Frontal cortex (tissue), 4 donors: ENCODE data around the gene RASL11B. TPM values are rescaled to one million over a fixed set of nuclear protein-coding genes. Genes with fewer than 3 reads are reported as not detected.

ENCODE experiments used
- DNase-seq, 2 donors: peaks; one replicate each; pipeline ENCODE4 v3.0.0; 2012; ENCODE audit warnings: low spot score in 2 of 2
- FAIRE-seq: peaks from 2 replicates; lab custom pipeline; 2012; peaks lifted over from hg19 to GRCh38; lab: Jason Lieb, UNC
- total RNA-seq: library from RNA; depleted of rRNA; stranded (reverse); fragments of >200 nt; gene quantifications from one replicate; pipeline ENCODE4 v1.2.3, GENCODE V29; 2014
- donor health status: control.
- donor health status: control.
- donor health status: control.

The RASL11B gene
- total RNA-seq, 1 donor from 2014 or later, result 19.2 TPM

GRCh38 chr4:52841682-52842456 is 20.2 kb upstream of the RASL11B start:
- FAIRE-seq, result no peak

DNA sequence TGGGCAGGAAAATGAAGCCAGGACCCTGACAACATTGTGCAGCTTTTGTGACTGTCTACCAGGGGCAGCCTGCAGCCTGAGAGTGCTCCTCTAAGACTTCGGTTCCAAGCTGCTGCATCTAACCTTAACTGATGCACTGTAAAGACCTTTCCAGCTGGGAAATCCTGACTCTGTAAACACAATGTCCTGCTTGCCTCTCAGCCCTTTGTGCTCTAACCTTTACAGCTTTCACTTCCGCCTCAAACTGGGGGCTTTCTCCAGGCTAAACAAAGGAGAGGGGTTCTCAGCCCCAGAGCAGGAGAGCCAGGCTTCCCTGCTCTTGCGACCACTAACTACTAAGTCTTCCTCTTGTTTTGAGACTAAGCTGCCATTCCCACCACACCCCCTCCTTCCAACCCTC is 19.3 kb upstream of the RASL11B start:
- FAIRE-seq (no peak), DNase-seq (no peak)

More at GRCh38 chr4:52841682-52842456, 20.2 kb upstream of the RASL11B start:
- no peak for DNase-seq

GRCh38 chr4:52843351-52843750 is 18.8 kb upstream of the RASL11B start:
- FAIRE-seq, result no peak
- no peak for DNase-seq

DNA sequence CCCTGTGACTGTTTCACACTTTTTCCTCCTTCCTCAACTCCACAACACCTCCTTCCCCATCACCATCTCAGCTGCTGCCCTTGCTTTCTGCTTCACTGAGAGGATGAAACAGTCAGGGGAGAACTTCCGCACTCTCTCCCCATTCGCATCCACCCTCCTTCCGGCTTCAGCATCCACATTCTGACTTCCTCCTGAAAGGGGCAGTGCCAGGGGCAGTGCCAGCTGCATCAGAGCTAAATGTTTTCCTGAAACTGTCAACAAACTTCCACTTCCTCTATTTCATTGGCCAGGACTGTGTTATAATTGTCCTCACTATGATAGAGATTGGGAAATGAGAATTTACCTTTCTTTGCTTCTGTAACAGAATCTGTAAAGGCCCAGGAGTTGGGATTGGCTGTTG is 18.2 kb upstream of the RASL11B start:
- FAIRE-seq, result no peak

GRCh38 chr4:52844596-52844995 is 17.5 kb upstream of the RASL11B start:
- FAIRE-seq, result no peak
- DNase-seq, result no peak

More for the DNA sequence above, 18.2 kb upstream of the RASL11B start:
- no peak for DNase-seq

GRCh38 chr4:52846502-52846901 is 15.6 kb upstream of the RASL11B start:
- FAIRE-seq (no peak), DNase-seq (no peak)

- FAIRE-seq (no peak), DNase-seq (no peak)
These were observed 13.9 kb upstream of the RASL11B start for GRCh38 chr4:52848254-52848653.

GRCh38 chr4:52850406-52851124 is 11.6 kb upstream of the RASL11B start:
- DNase-seq (no peak), FAIRE-seq (no peak)

DNA sequence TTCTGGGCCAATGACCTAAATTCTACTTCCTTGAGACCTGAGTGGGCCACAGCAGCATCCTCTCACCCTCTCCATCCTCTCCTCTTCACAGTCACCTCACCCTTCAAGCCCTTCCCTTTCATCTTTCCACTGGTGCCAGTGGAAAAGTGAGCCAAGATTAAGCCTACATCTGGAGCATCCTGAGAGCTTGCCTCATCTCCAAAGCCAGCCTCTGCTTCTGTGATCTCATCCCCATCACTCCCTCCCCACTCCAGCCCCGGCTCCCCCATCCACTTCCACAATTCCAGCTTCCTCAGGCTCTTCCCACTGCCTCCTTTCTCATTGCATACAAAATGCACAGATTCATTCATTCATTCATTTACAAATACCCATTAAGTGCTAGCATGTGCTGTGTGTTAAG is 10.1 kb upstream of the RASL11B start:
- FAIRE-seq, result no peak
- no peak for DNase-seq

GRCh38 chr4:52852711-52853110 is 9.4 kb upstream of the RASL11B start:
- DNase-seq (no peak), FAIRE-seq (no peak)

GRCh38 chr4:52853351-52853750 is 8.8 kb upstream of the RASL11B start:
- FAIRE-seq (no peak), DNase-seq (no peak)

GRCh38 chr4:52856801-52857200 is 5.3 kb upstream of the RASL11B start:
- no peak for DNase-seq
- no peak for FAIRE-seq

DNA sequence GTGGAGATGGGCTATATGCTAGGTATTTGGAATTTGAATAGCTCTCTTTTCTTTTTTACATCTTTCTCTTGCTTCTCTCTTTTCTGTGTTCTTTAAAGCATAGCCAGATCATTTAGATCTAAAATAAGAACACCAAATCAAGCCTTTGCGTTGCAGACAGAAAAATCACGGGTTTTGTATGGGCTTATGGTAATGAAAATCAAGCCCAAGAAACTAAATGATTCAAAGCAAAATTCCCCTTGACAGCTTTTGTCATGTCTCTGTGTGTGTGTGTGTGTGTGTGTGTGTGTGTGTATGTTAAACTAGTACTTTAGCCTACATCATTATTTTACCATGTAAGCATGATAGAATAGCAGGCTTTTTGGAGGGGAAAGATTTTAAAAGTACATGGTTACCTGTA is 1.8 kb upstream of the RASL11B start:
- FAIRE-seq (no peak), DNase-seq (no peak)

- FAIRE-seq (no peak), DNase-seq (no peak)
These were observed 820 bp upstream of the RASL11B start for GRCh38 chr4:52861171-52861823.

- no peak for DNase-seq
- no peak for FAIRE-seq
These were observed 583 bp downstream of the RASL11B start for GRCh38 chr4:52862639-52863161.

DNA sequence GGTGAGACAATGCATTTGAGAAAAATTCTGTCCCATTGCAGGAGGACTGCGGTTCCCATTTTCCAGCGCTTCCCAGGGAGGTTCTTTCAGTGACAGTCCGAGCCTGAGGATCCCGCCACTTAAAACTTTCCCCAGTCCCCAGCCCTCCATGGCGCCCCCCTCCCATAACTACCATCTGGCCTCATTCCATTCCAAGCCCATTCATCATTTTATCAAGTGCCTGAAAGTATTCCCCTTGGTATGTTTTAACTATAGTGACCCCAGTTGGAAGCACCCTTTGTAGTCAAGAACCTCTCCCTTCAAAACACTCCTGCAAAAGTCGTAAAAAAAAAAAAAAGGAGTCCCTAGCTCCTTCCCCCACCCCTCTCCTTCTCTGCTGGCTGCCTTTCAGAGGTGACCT is 1.2 kb downstream of the RASL11B start:
- DNase-seq (no peak), FAIRE-seq (no peak)

DNA sequence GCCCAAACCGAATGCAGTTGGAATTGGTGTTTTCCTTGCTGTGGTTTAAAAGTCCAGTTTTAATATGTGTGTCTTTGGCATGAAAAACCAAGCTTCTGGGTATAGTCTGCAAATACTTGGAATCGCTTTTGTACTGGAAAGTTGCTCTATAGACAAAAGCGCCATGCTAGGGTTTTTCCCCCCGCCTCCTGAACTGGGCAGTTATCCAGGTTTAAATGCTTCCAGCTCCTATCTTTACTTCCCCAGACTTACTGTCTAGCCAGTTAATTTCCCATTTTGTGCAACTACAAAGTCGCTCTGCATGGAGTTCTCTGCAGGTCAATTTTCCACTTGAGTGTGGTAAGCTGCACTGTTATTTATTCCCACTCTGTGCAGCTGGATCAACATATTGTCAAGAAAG is 2.7 kb downstream of the RASL11B start:
- DNase-seq (no peak), FAIRE-seq (no peak)

DNA sequence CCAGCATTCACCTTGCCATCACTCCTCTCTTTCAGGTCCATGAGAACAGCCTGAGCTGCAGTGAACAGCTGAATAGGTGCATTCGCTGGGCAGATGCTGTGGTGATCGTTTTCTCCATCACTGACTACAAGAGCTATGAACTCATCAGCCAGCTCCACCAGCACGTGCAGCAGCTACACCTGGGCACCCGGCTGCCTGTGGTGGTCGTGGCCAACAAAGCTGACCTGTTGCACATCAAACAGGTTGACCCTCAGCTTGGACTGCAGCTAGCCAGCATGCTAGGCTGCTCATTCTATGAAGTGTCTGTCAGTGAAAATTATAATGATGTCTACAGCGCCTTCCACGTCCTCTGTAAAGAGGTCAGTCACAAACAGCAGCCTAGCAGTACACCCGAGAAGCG is 3.2 kb downstream of the RASL11B start:
- FAIRE-seq (no peak), DNase-seq (no peak)

GRCh38 chr4:52866734-52867133 is 4.6 kb downstream of the RASL11B start:
- DNase-seq (no peak), FAIRE-seq (no peak)

GRCh38 chr4:52867163-52867562 is 5.0 kb downstream of the RASL11B start:
- FAIRE-seq (no peak), DNase-seq (no peak)

DNA sequence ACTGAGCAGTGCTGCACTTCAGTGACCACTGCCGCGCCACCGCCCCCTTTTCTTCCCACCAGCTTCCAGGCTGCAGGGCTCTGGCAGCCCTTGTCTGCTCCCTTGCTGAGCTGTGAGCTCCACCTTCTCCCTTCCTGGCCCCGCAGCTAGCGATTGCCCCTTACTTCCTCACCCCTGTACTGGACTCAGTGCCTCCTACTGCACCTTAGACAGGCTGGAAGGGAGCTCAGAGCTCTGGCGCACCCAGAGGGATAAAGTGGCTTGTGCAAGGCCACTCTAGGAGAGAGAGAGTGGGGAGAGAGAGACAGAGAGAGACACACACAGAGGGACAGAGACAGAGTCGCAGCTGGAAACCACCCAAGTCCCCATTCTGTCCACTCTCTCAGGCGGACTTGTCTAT is 6.0 kb downstream of the RASL11B start:
- DNase-seq, result no peak
- no peak for FAIRE-seq
